ENCODE results near the gene DGKA. TPM values are rescaled to one million over a fixed set of nuclear protein-coding genes. Genes with fewer than 3 reads are reported as not detected.

Gene DGKA
- total RNA-seq, result 29.8 and 32.7 TPM in 2 replicates

DNA sequence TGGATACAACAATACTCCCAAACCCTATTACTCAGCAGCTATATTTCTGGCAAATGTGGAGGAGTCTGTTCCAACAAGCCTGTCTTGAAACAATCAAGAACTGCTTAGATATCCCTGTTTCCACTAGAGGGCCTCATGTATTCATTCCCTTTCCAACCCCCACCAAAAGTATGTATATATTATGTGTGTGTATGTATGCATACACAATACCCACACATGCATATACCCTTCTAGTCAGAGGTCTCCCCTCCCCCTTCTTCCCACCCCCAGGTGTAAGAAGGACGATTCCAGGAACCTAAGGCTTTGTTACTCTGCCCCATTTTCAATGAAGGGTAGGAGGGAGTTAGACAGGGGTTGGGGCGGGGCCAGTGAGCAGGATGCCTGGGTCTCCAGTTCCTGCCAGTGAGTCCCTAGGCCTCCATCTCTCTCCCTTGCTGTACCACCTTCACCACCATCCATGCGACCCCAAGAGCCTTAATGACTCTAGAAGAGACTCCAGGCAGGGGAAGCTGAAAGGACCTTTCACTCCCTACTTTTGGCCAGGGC is at the start of gene DGKA:
TSS of gene DGKA (plus strand) at position 392 of the 546 bp plus-strand sequence. CDS start 5,342 bp downstream, outside the sequence.

GRCh38 chr12:55927588-55928502 is 3.1 kb upstream of the DGKA start, which contains the start of gene PYM1:
TSS of gene PYM1 (minus strand) at chr12:55927894. CDS start at chr12:55927761, 133 bp downstream.

GRCh38 chr12:55965941-55966407 is 35.0 kb downstream of the DGKA start, which contains the start of gene PMEL:
TSS of gene PMEL (minus strand) at chr12:55966042. CDS start at chr12:55966011, 31 bp downstream.

DNA sequence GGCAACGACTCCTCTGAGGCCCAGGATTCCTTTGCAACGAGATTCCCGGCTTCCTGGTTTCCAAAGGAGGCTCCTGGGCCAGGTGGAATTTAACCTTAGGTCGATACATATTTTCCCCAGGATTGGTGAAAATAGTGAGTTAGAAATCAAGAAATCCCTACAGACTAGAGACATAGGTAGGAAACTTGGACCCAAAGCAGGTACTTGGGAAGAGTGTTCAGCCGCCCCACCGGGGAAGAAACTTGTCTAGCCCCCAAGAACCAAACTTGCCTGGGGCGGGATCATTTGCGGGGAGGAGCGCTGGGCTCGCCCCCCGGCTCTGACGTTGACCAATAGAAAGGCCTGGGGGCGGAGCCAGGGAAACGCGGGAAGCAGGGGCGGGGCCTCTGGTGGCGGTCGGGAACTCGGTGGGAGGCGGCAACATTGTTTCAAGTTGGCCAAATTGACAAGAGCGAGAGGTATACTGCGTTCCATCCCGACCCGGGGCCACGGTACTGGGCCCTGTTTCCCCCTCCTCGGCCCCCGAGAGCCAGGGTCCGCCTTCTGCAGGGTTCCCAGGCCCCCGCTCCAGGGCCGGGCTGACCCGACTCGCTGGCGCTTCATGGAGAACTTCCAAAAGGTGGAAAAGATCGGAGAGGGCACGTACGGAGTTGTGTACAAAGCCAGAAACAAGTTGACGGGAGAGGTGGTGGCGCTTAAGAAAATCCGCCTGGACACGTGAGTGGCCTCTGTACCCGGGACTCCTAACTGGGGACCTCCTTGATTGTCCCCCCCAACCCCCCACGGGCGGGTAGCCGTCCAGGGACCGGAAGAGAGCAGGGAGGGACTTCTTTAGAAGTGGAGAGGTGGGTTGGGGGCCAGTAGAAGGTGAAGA is 35.7 kb downstream of the DGKA start, which contains the start of gene CDK2:
TSS of gene CDK2 (plus strand) at position 423 of the 874 bp plus-strand sequence. CDS start at position 602, 179 bp downstream.

GRCh38 chr12:55973599-55974307 is 42.8 kb downstream of the DGKA start, which contains the start of gene RAB5B:
TSS of gene RAB5B (plus strand) at chr12:55974078. CDS start at chr12:55986961, 12,883 bp downstream.

DNA sequence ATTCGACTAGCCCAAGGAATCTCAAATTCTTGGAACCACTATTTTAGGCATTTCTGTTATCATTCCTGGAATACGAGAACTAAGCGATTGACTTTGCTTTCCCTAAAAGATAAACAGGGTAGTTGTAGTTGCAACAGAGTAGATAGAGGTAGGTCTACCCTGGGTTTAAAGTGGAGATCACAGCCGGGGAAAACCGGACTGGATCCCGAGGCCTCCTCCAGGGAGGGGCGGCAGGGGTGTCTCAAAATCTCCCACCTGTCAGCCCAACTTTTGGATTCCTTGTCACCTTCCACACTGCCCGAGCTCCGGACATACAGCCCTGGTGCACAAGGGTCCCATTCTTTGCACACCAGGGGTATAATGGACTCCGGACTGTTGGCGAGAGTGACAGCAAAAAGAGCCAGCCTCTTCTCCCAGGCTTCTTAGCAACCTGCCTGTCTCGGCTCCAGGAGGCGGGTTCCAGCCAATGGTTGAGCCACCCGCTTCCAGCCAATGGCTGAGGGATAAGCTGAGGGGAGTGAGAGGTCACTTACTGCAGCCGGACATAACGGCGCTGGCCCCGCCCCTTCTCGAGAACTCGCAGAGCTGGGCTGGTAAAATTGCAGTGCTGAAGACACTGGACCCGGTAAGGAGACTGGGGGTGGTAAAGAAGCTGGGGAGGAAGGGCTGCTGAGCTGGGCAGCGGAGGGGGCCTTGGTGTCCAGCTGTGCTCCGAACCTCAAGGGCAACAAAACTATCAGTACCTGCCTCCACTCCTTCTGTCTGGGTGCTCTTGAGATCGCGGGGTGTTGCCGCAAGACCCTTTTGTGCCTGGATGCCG is 66.0 kb downstream of the DGKA start, which contains the start of gene SUOX:
TSS of gene SUOX (plus strand) at position 562 of the 820 bp plus-strand sequence. CDS start 4,946 bp downstream, outside the sequence.

Other genes starting within 250 kb of the DGKA start
- 26.6 and 47.0 TPM in 2 replicates for gene ITGA7, start 223.3 kb upstream of the DGKA start, total RNA-seq
- gene BLOC1S1, start 215.1 kb upstream of the DGKA start, total RNA-seq, result 89.5 and 92.5 TPM in 2 replicates
- gene RDH5, start 210.8 kb upstream of the DGKA start, total RNA-seq, result 11.9 and 17.7 TPM in 2 replicates
- 2,861 and 3,471 TPM in 2 replicates for gene CD63, start 202.2 kb upstream of the DGKA start, total RNA-seq
- 3.9 and 6.6 TPM in 2 replicates for gene GDF11, start 188.0 kb upstream of the DGKA start, total RNA-seq
- 101 and 113 TPM in 2 replicates for gene SARNP, start 113.4 kb upstream of the DGKA start, total RNA-seq
- gene ORMDL2, start 113.1 kb upstream of the DGKA start, total RNA-seq, result 21.9 and 26.2 TPM in 2 replicates
- 70.1 and 78.6 TPM in 2 replicates for gene DNAJC14, start 101.6 kb upstream of the DGKA start, total RNA-seq
- 2.7 and 5.2 TPM in 2 replicates for gene MMP19, start 88.2 kb upstream of the DGKA start, total RNA-seq
- gene PYM1, start 3.3 kb upstream of the DGKA start, total RNA-seq, result 24.9 and 32.4 TPM in 2 replicates
- 0.22 and 1.5 TPM in 2 replicates for gene PMEL, start 34.9 kb downstream of the DGKA start, total RNA-seq
- gene CDK2, start 35.7 kb downstream of the DGKA start, total RNA-seq, result 12.2 and 28.4 TPM in 2 replicates
- 41.6 and 51.5 TPM in 2 replicates for gene RAB5B, start 42.9 kb downstream of the DGKA start, total RNA-seq
- 9.1 and 10.8 TPM in 2 replicates for gene SUOX, start 66.1 kb downstream of the DGKA start, total RNA-seq
- gene IKZF4, start 89.9 kb downstream of the DGKA start, total RNA-seq, result 1.5 TPM in 2 replicates
- 174 and 483 TPM in 2 replicates for gene RPS26, start 110.8 kb downstream of the DGKA start, total RNA-seq
- 0.11 and 0.75 TPM in 2 replicates for gene ERBB3, start 149.0 kb downstream of the DGKA start, total RNA-seq
- gene PA2G4, start 173.4 kb downstream of the DGKA start, total RNA-seq, result 107 and 254 TPM in 2 replicates
- gene RPL41, start 185.5 kb downstream of the DGKA start, total RNA-seq, result 1,557 and 2,417 TPM in 2 replicates
- 4.7 and 6.3 TPM in 2 replicates for gene ZC3H10, start 187.1 kb downstream of the DGKA start, total RNA-seq
- 475 and 484 TPM in 2 replicates for gene ESYT1, start 197.1 kb downstream of the DGKA start, total RNA-seq
- gene MYL6B, start 221.4 kb downstream of the DGKA start, total RNA-seq, result 59.2 and 112 TPM in 2 replicates
- gene MYL6, start 227.2 kb downstream of the DGKA start, total RNA-seq, result 2,082 and 2,483 TPM in 2 replicates

All from uterine smooth muscle cell (primary cell).